Chondrocyte (in vitro differentiated cells): ENCODE results near the gene C4orf51. TPM values are rescaled to one million over a fixed set of nuclear protein-coding genes. Genes with fewer than 3 reads are reported as not detected.

Experiments used
- DNase-seq: peaks from one replicate; pipeline ENCODE4 v3.0.0; 2021; ENCODE audit warnings: mixed read lengths, low spot score
- H3K27ac Mint-ChIP-seq: one replicate; pipeline ENCODE4 v1.8.0; 2021; ENCODE audit warnings: mild to moderate bottlenecking, moderate library complexity, mixed read lengths; ENCODE audit not compliant: unreplicated experiment
- H3K27me3 Mint-ChIP-seq: 2 replicates; pipeline ENCODE4 v1.8.0; 2021; ENCODE audit warnings: low read depth, mixed read lengths
- H3K36me3 Mint-ChIP-seq: 2 replicates; pipeline ENCODE4 v1.8.0; 2021; ENCODE audit warnings: low read depth, mixed read lengths
- H3K4me1 Mint-ChIP-seq: 2 replicates; pipeline ENCODE4 v1.8.0; 2021; ENCODE audit warnings: low read depth, mild to moderate bottlenecking, mixed read lengths
- H3K4me3 Mint-ChIP-seq: one replicate; pipeline ENCODE4 v1.8.0; 2021; ENCODE audit warnings: mild to moderate bottlenecking, moderate library complexity, mixed read lengths; ENCODE audit not compliant: unreplicated experiment
- H3K9me3 Mint-ChIP-seq: 2 replicates; pipeline ENCODE4 v1.8.0; 2021; ENCODE audit warnings: low read depth, mixed read lengths
- total RNA-seq: library from RNA; stranded (reverse); gene quantifications from 3 replicates; pipeline ENCODE4 v1.2.1, GENCODE V29; 2021
- TF ChIP-seq, protein P1 (sequence below): fragments of 200-600 bp; sonication (generic); IDR thresholded peaks from 2 replicates; pipeline ENCODE4 v1.5.0; 2021; ENCODE audit warnings: antibody characterized with exemption, mild to moderate bottlenecking, moderate library complexity

C4orf51 gene
- total RNA-seq, 1 donor from 2014 or later = not detected

DNA sequence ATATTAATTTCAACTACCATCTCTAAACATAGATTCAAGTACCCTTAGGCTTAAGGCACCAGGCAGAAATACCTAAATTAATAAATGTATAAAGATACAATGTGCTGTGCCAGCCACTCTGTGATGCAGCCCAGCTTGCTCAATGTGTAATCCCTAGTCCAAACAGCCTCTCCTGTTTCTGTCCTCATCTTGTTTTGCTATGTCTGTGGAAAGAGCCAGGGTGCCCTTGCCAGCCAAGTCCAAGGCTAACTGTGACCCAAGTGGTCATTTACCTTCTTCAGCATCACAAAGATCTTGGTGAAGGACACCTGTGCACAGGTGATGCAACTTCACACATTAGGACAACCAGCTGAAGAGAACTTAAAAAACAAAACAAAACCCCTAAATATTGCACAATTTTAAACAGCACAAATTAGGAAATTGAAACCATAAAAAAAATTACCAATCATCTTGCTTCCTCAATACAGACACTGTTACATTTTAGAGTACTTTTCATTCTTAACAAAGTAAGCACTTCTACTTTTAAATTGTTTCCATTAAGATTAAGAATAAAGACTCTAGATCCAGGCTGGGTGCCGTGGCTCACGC lies 89.6 kb downstream of the C4orf51 start:
- peaks cover 38% of the 10 kb centered on the region for H3K36me3 Mint-ChIP-seq
- no peak overlapping the region for H3K27ac Mint-ChIP-seq
- H3K4me3 Mint-ChIP-seq = no peak overlapping the region
- no peaks in the 10 kb centered on the region for H3K27me3 Mint-ChIP-seq
- no peaks in the 10 kb centered on the region for H3K4me1 Mint-ChIP-seq
- H3K9me3 Mint-ChIP-seq = peaks cover 8% of the 10 kb centered on the region
- TF ChIP-seq, protein P1, sequence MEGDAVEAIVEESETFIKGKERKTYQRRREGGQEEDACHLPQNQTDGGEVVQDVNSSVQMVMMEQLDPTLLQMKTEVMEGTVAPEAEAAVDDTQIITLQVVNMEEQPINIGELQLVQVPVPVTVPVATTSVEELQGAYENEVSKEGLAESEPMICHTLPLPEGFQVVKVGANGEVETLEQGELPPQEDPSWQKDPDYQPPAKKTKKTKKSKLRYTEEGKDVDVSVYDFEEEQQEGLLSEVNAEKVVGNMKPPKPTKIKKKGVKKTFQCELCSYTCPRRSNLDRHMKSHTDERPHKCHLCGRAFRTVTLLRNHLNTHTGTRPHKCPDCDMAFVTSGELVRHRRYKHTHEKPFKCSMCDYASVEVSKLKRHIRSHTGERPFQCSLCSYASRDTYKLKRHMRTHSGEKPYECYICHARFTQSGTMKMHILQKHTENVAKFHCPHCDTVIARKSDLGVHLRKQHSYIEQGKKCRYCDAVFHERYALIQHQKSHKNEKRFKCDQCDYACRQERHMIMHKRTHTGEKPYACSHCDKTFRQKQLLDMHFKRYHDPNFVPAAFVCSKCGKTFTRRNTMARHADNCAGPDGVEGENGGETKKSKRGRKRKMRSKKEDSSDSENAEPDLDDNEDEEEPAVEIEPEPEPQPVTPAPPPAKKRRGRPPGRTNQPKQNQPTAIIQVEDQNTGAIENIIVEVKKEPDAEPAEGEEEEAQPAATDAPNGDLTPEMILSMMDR = no peak
- DNase-seq = no peak

DNA sequence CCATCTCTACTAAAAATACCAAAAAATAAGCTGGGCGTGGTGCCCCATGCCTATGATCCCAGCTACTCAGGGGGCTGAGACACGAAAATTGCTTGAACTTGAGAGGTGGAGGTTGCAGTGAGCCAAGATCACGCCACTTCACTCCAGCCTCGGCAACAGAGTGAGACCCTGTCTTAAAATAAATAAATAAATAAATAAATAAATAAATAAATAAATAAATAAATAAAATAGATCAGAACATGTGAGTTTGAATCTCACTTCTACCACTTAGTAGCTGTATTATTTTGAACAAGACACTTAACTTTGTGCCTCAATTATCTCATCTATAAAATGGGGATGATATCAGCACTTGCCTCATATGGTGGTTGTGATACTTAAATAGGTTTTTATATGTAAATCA lies 90.2 kb downstream of the C4orf51 start:
- no peaks in the 10 kb centered on the region for H3K27me3 Mint-ChIP-seq
- H3K27ac Mint-ChIP-seq = no peak overlapping the region
- DNase-seq = no peak
- peaks cover 8% of the 10 kb centered on the region for H3K9me3 Mint-ChIP-seq
- H3K4me1 Mint-ChIP-seq = no peaks in the 10 kb centered on the region
- TF ChIP-seq, protein P1 = no peak
- no peak overlapping the region for H3K4me3 Mint-ChIP-seq
- H3K36me3 Mint-ChIP-seq = peaks cover 32% of the 10 kb centered on the region

DNA sequence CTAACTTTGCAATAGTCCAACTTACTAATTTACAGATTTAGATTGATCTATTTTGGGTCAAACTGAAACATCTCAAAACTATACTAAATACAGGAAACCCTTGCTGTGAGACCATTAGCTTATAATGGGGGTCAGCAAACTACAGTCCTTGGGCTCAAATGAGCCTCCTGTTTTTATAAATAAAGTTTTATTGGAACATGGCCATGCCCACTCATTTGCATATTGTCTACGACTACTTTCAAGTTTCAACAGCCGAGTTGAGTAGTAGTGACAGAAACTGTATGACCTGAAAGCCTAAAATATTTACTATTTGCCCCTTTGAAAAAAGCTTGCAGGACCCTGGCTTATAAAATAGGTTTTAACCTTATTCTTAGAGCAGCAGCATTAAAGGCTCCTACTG lies 92.4 kb downstream of the C4orf51 start:
- peaks cover 4% of the 10 kb centered on the region for H3K9me3 Mint-ChIP-seq
- H3K4me1 Mint-ChIP-seq = peaks cover 1% of the 10 kb centered on the region
- TF ChIP-seq, protein P1 = no peak
- H3K4me3 Mint-ChIP-seq = no peak overlapping the region
- DNase-seq = no peak
- H3K36me3 Mint-ChIP-seq = peaks cover 24% of the 10 kb centered on the region
- no peaks in the 10 kb centered on the region for H3K27me3 Mint-ChIP-seq
- no peak overlapping the region for H3K27ac Mint-ChIP-seq

DNA sequence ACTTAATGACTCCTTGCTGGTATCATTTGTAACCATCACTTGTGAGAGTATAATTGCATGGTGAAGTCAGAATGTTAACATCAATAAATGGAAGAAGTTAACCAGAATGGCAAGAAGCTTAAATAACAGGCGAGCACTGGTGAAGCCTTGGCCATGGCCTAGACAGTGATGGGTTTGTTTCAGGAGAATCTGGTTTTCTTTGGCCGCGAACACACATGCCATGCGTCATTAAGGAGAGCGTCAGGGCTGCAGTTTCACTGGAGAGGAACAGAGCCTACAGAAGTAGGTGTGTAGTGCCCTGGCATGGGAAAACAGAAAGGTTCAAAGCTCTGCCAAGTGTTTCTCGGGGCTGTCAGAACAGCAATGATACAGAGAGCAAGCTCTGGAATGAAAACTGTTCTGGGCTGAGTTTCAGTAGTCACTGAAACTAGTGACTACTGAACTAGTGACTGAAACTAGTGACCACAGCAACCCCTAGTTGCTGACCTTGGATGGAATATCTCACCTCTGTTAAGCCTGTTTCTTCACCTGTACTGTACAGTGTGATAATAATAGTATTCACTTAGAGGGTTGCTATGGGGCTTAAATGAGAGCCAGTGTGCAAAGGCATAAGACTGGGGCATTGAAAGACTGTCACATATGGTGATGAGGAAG lies 93.8 kb downstream of the C4orf51 start:
- Mint-ChIP-seq H3K27ac (no peak overlapping the region), H3K27me3 (no peaks in the 10 kb centered on the region), H3K4me3 (no peak overlapping the region), H3K9me3 (no peaks in the 10 kb centered on the region), H3K36me3 (peaks cover 24% of the 10 kb centered on the region), H3K4me1 (peaks cover 4% of the 10 kb centered on the region)
- TF ChIP-seq, protein P1 = no peak
- no peak for DNase-seq

DNA sequence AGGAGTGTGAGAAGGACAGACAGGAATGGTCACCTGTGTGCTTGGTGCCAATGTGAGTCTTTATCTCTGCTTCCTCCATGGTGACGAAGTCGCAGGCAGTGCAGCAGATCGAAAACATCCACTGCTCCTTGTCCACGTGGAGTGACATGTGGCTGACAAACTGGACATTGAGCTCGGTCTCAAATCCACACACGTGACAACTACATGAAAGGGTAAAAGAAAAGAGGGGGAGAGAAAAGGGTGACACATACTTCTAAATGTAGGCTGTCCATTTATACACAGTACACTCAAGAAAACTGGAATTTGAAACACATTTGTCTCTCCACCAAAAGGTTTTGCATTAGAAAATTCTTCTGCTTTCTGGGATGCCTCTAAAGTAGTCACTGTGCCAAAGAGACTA lies 94.5 kb downstream of the C4orf51 start:
- Mint-ChIP-seq H3K4me3 (no peak overlapping the region), H3K36me3 (peaks cover 28% of the 10 kb centered on the region), H3K27me3 (no peaks in the 10 kb centered on the region), H3K9me3 (no peaks in the 10 kb centered on the region), H3K4me1 (peaks cover 4% of the 10 kb centered on the region), H3K27ac (no peak overlapping the region)
- no peak for DNase-seq
- TF ChIP-seq, protein P1 = no peak
